Duodenal mucosa (tissue), 2 donors: ENCODE measurements around the gene SYT15B.
"Not testable (repeated sequence)": the region's sequence is repeated elsewhere in the genome, so short reads cannot be mapped to it uniquely, and the experiment has no call there.

Experiments
- H3K27ac ChIP-seq: one replicate; pipeline ENCODE4 v1.7.0; 2013; ENCODE audit warnings: low read depth, low read length
- H3K27me3 ChIP-seq, 2 donors: one replicate each; pipeline ENCODE4 v1.7.0; 2013; ENCODE audit warnings: low read length in 2 of 2, control low read depth in 1 of 2; ENCODE audit not compliant: insufficient read depth in 2 of 2, control insufficient read depth in 1 of 2
- H3K36me3 ChIP-seq, 2 donors: one replicate each; pipeline ENCODE4 v1.7.0; 2013; ENCODE audit warnings: low read length in 2 of 2, control low read depth in 1 of 2; ENCODE audit not compliant: insufficient read depth in 2 of 2, control insufficient read depth in 1 of 2
- H3K4me1 ChIP-seq, 2 donors: one replicate each; pipeline ENCODE4 v1.7.0; 2013; ENCODE audit warnings: low read length in 2 of 2, control low read depth in 1 of 2; ENCODE audit not compliant: insufficient read depth in 2 of 2, control insufficient read depth in 1 of 2
- H3K4me3 ChIP-seq, 2 donors: one replicate each; pipeline ENCODE4 v1.7.0; 2013; ENCODE audit warnings: low read length in 2 of 2, low read depth in 1 of 2
- H3K9ac ChIP-seq, 2 donors: one replicate each; pipeline ENCODE4 v1.7.0; 2013; ENCODE audit warnings: low read length in 2 of 2, low read depth in 1 of 2
- H3K9me3 ChIP-seq, 2 donors: one replicate each; pipeline ENCODE4 v1.7.0; 2013; ENCODE audit warnings: low read length in 2 of 2, control low read depth in 1 of 2; ENCODE audit not compliant: control insufficient read depth in 1 of 2

Gene SYT15B

GRCh38 chr10:47725740-47726139, 37.7 kb downstream of the SYT15B start:
- H3K4me1 ChIP-seq, H3K4me3 ChIP-seq, H3K9me3 ChIP-seq, H3K27ac ChIP-seq, H3K27me3 ChIP-seq, H3K36me3 ChIP-seq, H3K9ac ChIP-seq: not testable (repeated sequence)

- not testable (repeated sequence) for H3K27me3 ChIP-seq, H3K27ac ChIP-seq, H3K4me3 ChIP-seq, H3K9ac ChIP-seq, H3K4me1 ChIP-seq, H3K36me3 ChIP-seq, H3K9me3 ChIP-seq
Measured at GRCh38 chr10:47725047-47725446, 38.3 kb downstream of the SYT15B start.

- not testable (repeated sequence) for H3K27me3 ChIP-seq, H3K4me1 ChIP-seq, H3K27ac ChIP-seq, H3K36me3 ChIP-seq, H3K9me3 ChIP-seq, H3K9ac ChIP-seq, H3K4me3 ChIP-seq
Measured at GRCh38 chr10:47724119-47724518, 39.3 kb downstream of the SYT15B start.

GRCh38 chr10:47723362-47723761, 40.0 kb downstream of the SYT15B start:
- not testable (repeated sequence) for H3K9me3 ChIP-seq, H3K4me1 ChIP-seq, H3K36me3 ChIP-seq, H3K27ac ChIP-seq, H3K27me3 ChIP-seq, H3K4me3 ChIP-seq, H3K9ac ChIP-seq

GRCh38 chr10:47717011-47717769, 46.2 kb downstream of the SYT15B start:
- H3K27me3 ChIP-seq, H3K4me3 ChIP-seq, H3K9ac ChIP-seq, H3K36me3 ChIP-seq, H3K9me3 ChIP-seq, H3K4me1 ChIP-seq, H3K27ac ChIP-seq: not testable (repeated sequence)
